ENCODE measurements around the gene PTPRM.

The PTPRM gene

DNA sequence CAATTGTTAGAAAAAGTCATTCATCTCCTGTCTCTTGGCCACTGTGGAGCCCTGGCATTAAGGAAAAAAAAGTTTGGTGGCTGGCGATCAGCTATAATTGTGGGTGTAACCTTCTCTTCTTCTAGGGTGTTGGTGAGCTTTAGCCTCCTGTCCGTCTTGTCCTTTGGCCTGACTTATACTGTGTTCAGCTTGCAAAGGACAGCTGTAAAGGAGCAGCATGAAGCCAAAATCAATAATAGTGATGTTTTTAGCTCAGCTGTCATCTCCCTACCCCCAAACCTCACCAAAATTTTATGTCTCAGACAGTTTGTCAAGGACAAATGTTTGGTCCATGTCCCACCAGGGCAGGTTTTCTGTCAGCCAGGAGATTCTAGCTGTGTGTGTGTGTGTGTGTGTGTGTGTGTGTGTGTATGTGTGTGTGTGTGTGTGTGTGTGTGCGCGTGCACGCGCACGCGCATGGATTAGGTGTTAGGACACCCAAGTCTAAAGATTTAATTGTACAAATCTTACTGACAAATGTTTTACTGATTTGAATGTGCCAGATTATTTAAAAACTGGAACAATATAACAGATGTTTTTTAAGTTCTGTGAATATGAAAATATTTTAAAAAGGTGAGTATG is 109.2 kb downstream of the PTPRM start:
- DNase-seq, result no peak

DNA sequence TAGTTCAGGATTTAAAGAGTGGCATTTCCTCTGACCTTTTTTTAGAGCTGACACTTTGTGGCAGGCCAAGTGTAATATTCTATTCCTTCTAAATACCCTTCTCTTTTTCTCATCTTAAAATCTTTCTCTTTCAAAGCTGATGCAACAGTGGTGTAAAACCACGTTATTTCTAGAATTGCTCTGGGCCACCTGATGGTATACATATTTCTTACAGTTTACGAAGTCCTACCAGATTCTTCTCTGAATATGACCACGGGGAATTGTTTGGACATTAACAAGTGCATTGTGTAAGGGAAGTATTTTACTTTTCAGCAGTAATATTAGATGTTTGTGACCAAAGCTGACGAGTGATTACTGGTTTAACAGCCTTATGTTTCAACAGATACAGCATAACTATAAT is 109.9 kb downstream of the PTPRM start:
- no peak for DNase-seq

DNA sequence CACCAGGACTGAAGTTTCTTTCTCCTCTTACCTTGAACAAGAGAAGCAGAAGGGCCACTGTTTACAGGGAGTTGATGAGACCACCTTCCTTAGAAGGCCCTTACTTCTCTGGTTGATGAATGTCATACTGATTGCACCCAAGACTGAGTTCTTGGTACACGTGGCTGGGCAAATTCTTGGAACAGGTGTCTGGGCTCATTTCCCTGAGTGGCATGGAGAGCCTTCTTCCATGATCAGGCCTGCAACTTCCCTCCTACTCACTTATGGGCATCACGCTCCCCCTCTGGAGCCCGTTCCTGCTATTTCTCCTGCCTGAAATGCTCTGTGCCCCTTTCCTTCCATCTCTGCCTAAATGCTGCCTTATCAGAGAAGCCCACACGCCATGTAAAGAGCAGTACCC is 110.3 kb downstream of the PTPRM start:
- no peak for DNase-seq

DNA sequence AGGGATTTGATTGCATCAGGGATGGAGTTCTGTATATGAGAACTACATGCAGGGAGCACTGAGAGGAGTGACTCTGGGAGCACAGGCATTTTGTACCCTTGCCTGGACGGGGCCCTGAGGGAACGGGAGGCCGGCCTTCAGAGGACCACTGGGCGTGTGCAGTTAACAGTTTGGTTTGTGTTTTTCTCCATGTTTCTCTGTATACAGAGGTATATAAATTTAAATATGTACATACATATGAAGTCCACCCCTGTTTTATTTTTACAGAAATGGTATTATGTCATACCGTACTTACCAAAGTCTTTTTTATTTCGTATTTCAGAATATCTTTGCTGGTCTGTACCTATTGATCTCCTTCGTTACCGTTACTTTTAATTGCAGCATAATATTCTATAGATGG is 111.3 kb downstream of the PTPRM start:
- DNase-seq, result no peak

DNA sequence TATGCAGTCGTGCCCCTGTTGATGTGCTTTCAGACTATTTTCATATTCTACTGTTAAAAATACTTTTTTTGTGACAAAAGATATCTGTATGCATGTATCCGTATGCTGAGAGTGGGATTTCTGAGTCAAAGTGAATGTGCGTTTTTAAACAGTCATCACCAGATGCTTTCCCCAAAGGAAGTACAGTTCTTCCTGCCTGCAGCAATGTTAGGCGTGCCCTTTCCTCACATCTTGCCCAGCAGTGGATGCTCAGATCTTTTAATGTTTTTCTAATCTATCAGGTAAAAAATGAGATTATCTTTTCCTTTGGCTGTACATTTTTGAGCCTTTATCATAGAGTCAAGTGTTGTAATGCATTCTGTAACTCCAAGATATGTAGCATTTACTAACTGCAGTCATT is 111.7 kb downstream of the PTPRM start:
- DNase-seq, result no peak

DNA sequence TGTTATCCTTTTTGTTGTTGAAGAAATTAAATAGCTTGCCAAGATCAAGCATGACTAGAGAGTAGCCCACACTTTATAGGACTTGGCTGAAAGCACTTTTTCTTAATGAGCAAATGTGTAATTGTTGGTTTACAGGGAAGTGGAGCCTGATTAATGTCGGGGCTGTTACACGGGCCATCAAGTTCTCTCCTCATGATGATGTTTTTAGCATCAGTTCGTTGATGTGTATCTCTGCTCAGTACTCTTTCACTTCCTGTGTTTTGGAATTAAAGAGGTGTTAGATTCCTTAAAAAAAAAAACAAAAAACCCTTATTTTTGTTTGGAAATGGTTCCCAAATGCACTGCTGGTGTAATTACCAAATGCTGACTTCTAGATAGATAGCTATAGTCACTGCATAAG is 114.2 kb downstream of the PTPRM start:
- DNase-seq, result no peak

DNA sequence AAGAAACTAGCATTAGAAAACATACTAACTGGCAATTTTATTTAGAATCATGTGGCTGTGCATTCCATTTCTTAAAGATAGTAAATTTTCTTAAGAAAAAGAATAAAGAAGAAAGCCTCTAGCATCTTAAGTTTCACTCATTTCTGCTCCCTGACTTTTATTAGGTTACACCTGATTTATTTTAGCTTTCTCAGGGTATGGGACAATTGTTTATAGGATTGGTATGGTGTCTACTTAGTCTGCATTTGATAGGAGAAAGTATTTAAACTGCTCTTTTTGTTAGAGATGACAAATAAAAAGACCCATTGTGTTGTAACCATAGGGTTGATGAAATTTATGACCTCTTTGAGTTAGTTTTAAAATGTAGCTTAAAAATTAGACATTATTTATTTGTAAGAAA is 115.2 kb downstream of the PTPRM start:
- no peak for DNase-seq

DNA sequence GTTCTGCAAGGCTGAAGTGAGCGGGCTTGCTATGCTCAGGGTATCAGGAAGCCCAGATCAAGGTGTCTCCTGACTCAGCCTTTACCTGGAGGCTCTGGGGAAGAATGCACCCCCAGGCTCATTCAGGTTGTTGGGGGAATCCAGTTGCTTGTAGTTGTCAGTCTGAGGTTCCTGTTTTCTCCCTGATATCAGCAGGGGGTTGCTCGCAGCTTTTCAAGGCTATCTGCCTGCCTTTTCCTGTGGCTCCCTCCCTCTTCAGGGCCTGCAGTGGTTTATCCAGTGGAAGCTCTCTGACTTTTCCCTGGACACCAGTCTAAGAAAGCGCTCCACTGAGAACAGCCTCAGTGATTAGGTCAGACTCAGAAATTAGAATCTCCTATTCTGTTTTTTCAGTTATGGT is 116.6 kb downstream of the PTPRM start:
- DNase-seq, result no peak

DNA sequence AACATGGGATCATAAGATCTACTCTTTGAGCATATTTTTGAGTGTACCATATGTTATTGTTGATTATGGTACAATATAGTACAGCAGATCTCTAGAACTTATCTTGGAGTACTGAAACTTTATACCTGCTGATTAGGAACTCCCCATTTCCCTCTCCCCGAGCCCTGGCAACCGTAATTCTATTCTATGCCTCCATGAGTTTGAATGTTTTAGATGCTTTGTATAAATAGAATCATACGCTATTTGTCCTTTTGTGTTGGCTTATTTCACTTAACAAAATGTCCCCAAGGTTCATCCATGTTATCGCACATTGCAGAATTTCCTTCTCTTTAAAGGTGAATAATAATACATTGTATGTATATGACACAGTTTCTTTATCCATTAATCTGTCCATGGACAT is 117.2 kb downstream of the PTPRM start:
- no peak for DNase-seq

DNA sequence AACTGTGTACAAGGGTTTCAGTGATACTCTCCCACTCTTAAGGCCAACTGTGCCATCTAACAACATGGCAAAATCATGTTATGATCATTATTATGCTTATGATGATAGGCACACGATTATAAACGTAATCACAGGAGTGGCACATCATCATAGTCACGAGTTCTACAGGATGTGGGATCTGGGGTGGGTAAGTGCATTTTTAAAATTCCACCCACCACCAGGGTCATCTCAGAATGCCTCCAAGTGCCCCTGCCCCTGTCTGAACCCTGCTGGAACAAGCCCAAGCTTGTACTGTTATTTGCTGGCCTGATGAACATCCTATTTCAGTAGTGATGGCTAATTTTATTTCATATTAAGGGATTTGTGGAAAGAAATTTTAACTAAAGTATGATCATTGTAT is 117.8 kb downstream of the PTPRM start:
- DNase-seq, result no peak

DNA sequence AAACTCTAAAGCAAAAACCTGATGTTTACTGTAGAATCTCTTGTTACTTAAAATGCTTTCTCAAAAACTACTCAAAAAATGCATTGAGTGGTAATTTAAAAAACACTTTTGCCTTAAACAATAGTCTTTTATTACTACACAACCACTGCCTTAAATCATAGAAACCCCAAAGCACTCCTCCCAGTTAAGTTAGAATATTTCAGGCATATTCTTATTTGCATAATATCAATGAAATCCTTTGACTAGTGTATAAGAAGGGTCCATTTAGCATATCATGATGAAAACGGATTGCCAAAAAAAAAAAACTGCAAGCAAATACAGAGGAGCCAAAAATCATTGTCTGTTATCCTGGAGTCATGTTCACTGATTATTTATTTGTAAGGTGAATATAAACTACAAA is 119.2 kb downstream of the PTPRM start:
- DNase-seq, result no peak

DNA sequence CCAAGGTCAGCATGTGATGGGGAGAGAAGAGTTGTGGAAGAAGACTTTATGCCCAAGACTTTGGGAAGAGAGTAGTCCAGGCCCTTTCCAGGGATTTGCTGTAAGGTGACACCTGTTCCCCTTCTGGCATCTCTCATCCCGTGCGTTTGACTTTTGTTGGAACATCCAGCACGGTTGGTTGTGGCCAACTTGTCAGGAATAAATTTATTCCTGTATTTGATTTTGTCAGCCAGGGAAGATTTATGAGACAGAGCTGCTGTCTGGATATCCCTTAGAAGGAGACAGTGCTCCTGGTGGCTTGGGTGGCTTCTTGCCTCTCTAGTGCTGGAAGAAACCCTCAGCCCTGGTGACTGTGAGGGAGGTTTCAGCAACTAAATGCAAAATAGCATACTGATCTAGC is 121.5 kb downstream of the PTPRM start:
- DNase-seq, result no peak

DNA sequence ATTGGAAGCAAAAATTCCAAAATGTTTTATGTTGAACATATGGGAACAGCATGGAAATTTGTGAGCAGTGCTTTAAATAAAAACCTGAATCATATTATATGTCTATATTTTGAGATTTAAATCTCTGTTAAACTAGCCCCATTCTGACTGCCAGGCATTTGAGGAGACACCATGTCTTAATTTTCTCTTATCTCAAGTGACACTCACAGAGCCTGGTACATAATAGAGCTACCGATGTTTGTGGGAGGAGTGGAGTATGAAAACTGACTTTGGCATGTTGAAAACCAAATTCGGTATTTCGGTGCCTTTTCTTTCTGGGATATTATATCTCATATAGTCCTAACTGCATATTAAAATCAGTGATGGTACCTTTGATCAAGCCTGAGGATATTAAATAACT is 124.1 kb downstream of the PTPRM start:
- no peak for DNase-seq

DNA sequence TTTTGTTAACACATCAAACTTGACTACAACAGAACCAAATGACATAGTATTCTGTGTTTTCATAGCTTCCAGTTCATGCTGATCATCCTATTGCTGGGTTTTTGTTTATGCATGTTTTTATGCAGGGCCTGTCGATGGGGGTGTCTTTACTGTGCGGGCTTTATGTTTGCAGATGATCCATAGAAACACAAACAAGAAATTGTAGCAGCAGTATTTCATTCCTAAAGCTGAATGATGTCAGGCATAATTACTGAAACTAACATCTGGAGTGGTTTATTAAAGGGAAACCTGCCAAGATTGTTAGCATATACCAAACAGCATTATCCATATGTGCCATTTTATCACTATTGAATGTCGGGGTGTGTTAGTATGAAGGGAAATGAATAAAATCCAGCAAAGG is 129.7 kb downstream of the PTPRM start:
- DNase-seq, result no peak

DNA sequence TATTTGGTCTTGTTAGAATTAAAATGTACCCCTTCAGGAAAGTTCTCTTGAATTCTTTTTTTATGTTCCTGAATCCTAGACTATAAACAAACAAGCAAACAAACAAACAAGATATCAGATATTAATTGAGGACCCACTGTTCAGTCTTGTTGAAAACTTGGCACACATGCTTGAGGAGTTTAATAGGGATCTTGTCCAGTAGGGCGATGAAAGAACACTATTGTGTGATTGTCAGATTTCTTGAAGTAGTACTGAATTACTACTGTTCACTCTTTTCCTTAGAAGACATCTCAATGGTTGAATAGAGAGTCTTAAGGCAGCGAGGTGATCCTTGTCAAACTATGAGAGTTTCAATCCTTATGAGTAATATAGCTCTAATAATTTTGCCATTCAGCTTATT is 130.2 kb downstream of the PTPRM start:
- DNase-seq, result no peak

DNA sequence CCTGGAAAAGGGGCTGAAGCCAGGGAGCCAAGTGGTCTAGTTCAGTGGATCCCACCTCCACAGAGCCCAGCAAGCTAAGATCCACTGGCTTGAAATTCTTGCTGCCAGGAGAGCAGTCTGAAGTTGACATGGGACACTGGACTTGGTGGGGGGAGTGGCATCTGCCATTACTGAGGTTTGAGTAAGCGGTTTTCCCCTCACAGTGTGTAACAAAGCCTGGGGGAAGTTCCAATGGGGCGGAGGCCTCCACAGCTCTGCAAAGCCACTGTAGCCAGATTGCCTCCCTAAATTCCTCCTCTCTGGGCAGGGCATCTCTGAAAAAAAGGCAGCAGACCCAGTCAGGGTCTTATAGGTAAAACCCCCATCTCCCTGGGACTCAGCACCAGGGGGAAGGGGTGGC is 144.4 kb downstream of the PTPRM start:
- no peak for DNase-seq

DNA sequence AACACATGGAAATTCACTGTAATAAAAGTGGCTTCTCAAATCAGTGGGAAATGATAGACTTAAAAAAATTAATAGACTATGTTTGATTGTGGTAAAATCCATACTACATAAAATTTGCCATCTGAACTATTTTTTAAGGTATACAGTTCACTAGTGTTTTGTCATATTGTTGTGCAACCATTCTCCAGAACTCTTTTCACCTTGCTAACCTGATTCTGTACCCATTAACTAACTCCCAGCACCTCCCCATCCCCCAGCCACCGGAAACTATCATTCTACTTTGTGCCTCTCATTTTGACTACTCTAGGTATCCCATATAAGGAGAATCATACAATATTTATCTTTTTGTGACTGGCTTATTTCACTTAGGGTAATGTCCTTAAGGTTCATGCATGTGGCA is 153.3 kb downstream of the PTPRM start:
- no peak for DNase-seq

DNA sequence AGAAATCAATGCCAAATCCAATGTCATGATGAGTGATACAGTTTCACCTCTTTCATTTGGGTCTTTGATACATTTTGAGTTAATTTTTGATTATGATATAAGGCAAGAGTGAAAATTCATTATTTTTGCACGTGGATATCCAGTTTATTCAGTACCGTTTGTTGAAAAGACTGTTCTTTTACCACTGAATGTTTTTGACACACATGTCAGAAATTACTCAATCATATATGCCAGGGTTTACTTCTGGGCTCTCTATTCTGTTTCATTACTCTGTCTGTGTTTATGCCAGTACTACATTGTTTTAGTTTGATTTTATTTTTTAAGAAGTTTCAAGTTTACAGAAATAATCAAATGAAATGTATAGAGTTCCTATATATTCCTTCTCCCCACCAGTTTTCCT is 154.4 kb downstream of the PTPRM start:
- no peak for DNase-seq

DNA sequence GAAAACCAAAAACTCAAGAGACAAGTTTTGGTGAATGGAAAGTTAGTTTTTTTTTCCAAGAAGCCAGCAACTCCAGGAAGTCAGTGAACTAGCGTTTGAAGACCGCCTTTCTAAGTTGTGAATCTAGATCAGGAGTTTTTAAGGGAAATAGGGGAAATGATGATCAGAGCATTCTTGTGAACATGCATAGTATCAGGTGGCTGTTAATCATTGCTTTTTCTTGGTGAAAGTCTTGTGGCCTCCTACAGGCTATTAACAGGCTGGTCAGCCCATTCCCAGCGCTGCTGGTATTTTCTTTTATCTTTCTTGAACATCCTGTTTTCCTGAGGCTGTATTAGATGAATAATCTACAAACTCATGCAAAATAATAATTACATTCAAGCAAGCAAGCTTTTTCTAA is 155.8 kb downstream of the PTPRM start:
- DNase-seq, result no peak

DNA sequence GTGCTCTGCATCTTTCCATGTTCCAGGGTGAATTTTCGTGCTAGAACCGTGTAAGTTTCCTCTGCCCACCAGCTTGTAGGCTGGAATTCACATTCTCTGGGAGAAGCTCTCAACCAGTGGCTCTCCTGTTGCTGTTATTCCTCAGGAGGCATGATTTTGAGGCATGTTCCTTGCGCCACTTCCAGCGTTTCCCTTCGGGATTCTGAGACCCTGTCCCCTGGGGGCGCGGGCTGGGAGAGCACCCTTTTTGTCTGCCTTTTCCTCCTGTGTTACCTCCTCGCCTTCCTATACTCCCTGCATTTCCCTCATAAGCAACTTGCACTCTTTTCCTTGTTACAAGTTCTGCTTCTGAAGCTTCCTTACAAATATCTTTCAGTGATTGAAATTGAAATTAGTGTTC is 156.4 kb downstream of the PTPRM start:
- no peak for DNase-seq

DNA sequence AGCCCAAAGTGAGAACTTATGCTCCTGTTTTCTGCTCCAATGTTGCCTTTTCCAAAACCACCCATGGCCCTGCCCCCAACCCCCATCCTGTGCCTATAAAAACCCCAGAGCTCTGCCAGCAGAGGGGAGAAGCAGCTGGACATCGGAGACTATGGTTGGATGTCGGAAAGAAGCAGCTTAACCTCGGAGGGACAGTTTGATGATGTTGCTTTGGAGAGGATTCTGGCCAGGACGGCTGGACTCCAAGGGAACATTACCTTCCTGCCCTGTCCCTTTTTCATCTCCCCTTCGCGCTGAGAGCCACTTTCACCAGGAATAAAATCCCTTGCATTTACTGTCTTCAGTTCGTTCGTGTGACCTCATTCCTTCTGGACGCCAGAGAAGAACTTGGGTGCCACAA is 158.4 kb downstream of the PTPRM start:
- DNase-seq, result no peak

DNA sequence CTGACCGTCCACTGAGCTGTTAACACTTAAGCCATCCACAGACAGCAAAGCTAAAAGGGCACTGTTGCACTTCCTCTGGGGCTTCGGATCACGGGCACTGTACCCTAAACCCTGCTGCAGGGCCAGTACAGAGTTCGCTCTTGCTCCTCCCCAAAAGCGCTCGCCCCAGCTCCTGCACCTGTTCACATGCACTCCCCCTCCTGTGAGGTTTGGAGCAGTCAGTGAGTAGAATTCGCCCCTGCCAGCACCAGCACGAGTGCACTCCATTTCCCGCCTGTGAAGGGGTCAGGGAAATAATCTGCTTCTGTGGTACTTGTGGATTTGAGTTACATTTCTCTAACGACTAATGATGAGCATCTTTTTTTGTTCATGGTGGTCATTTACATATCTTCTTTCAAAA is 158.8 kb downstream of the PTPRM start:
- no peak for DNase-seq

DNA sequence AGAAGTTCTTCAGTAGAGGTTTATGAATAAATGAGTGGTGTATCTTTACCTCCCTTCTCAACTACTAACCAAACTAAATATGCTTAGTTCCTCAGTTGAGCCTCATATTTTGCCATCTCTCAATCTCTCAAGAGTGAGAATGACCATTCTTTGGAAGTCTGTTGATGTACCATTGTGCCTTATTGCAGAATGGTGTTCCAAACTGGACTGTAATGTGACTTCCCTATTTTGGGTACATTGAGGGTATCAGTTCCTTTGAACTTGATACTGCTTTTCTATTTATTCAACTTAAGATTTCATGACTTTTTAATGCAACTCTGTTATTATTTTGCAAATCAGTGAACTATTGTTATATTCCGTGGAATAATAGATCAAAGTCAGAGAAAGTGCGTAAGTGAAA is 159.4 kb downstream of the PTPRM start:
- no peak for DNase-seq

DNA sequence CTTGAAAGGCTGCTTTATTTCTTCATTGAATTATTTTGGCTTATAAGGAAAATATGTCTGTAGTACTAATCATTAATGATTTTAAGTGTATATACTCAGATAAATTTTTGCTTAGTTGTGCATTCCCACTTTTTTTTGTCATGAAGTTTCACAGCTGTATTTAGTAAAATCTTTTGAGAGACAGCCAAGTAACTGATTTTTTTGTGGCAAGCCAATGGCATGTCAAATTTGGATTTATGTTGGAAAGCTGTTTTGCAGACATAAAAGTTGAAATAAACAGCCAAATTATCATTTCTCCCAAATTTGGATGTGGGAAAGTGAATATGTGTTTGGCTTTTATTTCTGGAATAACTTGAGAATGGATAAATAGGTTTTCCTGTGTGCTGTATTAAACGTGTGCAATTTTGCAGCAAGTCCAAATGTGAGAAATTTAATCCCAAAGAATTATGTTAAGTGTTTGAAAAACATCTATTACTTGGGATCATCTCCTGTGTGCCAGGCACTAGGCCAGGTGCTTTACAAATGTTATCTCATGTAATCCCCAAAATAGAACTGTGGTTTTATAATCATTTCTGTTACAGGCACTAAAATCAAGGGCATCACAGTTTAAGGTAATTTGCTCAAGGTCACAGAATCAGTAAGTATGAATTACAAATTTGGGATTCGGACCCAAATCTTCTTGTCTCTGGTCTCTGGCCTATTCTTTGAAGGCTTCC is 160.4 kb downstream of the PTPRM start:
- no peak for DNase-seq

DNA sequence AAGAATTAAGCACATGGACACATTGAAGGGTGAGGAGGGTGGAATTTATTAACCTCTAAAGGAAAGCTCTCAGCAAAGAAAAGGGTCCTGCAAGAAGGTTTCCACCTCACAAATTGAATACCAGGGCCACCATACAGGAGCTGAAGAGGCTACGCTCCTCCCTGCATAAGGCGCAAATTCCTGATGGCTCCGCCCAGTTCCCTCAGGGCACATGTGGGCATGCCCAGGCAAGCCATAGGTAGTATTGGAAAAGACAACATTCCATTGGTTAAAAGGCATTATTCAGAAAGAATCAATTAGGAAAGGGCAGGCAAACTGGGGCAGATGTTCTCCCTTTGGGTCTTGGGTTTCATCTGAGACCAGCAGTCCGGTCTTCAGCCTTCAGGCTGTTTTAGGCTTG is 161.2 kb downstream of the PTPRM start:
- DNase-seq, result no peak
